GM18868 (cell line): ENCODE results near the gene PRKCE.
"Not testable (repeated sequence)": the region's sequence is repeated elsewhere in the genome, so short reads cannot be mapped to it uniquely, and the experiment has no call there.

Experiments
- ATAC-seq: cut with Tn5 transposase; IDR thresholded peaks from one replicate; pipeline ENCODE4 v1.9.1; 2021; ENCODE audit warnings: mild to moderate bottlenecking, moderate library complexity; ENCODE audit not compliant: unreplicated experiment

Gene PRKCE

GRCh38 chr2:45901468-45902032 is 250.1 kb downstream of the PRKCE start:
- ATAC-seq = no peak

- ATAC-seq = no peak
Observed at GRCh38 chr2:45902380-45902779, 250.9 kb downstream of the PRKCE start.

GRCh38 chr2:45902781-45903375 is 251.4 kb downstream of the PRKCE start:
- no peak for ATAC-seq

GRCh38 chr2:45904267-45904945 is 252.9 kb downstream of the PRKCE start:
- peak; percentile 86 for ATAC-seq

- ATAC-seq = no peak
Observed at GRCh38 chr2:45904946-45905631, 253.6 kb downstream of the PRKCE start.

- ATAC-seq = peak; percentile 43
Observed at GRCh38 chr2:45905632-45905958, 254.1 kb downstream of the PRKCE start.

GRCh38 chr2:45907592-45907991 is 256.1 kb downstream of the PRKCE start:
- ATAC-seq = no peak

GRCh38 chr2:45908316-45909170 is 257.1 kb downstream of the PRKCE start:
- ATAC-seq = no peak

- ATAC-seq = no peak
Observed at GRCh38 chr2:45909171-45909565, 257.7 kb downstream of the PRKCE start.

- ATAC-seq = peak; percentile 83
Observed at GRCh38 chr2:45909677-45910191, 258.3 kb downstream of the PRKCE start.

GRCh38 chr2:45910473-45911060 is 259.1 kb downstream of the PRKCE start:
- ATAC-seq = no peak

- ATAC-seq = no peak
Observed at GRCh38 chr2:45911538-45911937, 260.1 kb downstream of the PRKCE start.

- ATAC-seq = no peak
Observed at GRCh38 chr2:45912109-45912508, 260.6 kb downstream of the PRKCE start.

GRCh38 chr2:45913539-45913938 is 262.1 kb downstream of the PRKCE start:
- ATAC-seq = no peak

- no peak for ATAC-seq
Observed at GRCh38 chr2:45915523-45915922, 264.0 kb downstream of the PRKCE start.

- ATAC-seq = not testable (repeated sequence)
Observed at GRCh38 chr2:45917561-45918176, 266.2 kb downstream of the PRKCE start.

- ATAC-seq = peak; percentile 10
Observed at GRCh38 chr2:45918463-45919159, 267.1 kb downstream of the PRKCE start.

- peak; percentile 12 for ATAC-seq
Observed at GRCh38 chr2:45919160-45919650, 267.7 kb downstream of the PRKCE start.

GRCh38 chr2:45919711-45920111 is 268.2 kb downstream of the PRKCE start:
- peak; percentile 48 for ATAC-seq
